GM12874 (cell line): Measurements from ENCODE around the gene SLAIN2.

Experiments
- TF ChIP-seq, protein P1 (sequence below): IDR thresholded peaks from 2 replicates; pipeline ENCODE4 v1.5.1; 2011; ENCODE audit warnings: low read depth, mild to moderate bottlenecking, control low read depth, low read length, moderate library complexity; ENCODE audit not compliant: insufficient read depth

Gene SLAIN2

DNA sequence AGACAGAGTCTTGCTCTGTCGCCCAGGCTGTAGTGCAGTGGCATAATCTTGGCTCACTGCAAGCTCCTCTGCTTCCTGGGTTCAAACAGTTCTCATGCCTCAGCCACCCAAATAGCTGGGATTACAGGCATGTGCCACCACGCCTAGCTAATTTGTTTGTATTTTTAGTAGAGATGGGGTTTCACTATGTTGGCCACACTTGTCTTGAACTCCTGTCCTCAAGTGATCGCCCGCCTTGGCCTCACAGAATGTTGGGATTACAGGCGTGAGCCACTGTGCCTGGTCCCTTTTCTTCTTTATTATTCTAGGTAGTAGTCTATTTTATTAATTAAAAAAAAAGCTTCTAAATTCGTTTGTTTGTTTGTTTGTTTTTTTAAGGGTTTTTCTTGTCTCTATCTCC is 59.1 kb downstream of the SLAIN2 start:
- TF ChIP-seq, protein P1, sequence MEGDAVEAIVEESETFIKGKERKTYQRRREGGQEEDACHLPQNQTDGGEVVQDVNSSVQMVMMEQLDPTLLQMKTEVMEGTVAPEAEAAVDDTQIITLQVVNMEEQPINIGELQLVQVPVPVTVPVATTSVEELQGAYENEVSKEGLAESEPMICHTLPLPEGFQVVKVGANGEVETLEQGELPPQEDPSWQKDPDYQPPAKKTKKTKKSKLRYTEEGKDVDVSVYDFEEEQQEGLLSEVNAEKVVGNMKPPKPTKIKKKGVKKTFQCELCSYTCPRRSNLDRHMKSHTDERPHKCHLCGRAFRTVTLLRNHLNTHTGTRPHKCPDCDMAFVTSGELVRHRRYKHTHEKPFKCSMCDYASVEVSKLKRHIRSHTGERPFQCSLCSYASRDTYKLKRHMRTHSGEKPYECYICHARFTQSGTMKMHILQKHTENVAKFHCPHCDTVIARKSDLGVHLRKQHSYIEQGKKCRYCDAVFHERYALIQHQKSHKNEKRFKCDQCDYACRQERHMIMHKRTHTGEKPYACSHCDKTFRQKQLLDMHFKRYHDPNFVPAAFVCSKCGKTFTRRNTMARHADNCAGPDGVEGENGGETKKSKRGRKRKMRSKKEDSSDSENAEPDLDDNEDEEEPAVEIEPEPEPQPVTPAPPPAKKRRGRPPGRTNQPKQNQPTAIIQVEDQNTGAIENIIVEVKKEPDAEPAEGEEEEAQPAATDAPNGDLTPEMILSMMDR, result no peak

DNA sequence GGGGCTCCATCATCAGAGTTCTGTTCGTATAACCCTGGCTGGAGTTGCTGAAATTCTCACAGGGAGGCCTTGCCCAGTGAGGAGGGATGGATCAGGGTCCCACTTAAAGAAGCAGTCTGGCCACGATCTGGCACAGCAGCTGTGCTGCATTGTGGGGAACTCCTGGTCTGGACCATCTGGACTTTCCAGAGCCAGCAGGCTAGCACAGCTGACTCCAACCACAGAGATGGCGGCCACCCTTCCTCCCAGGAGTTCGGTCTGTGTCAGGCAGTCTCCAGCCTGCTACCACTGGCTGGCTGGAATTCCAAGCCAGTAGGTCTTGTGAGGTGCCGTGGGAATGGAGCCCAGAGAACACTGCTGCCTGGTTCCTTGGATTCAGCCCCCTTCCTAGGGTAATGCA is 62.0 kb downstream of the SLAIN2 start:
- TF ChIP-seq, protein P1, result no peak

DNA sequence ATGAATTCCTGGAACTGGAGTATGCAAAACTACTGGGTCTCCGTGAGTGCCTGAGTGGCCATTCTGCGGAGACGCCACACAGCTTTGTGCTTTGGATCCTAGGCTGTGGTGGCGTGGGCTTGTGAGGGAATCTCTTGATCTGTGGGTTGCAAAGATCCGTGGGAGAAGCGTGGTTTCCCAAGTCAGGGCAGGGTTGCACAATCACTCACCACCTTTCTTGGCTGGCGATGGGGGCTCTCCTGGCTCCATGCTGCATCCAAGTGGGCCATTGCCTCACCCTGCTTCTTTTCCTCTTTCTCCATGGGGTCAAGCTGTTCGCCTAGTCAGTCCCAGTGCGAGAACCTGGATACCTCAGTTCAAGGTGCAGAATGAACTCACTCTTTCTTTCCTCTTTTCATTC is 62.5 kb downstream of the SLAIN2 start:
- TF ChIP-seq, protein P1, result no peak

DNA sequence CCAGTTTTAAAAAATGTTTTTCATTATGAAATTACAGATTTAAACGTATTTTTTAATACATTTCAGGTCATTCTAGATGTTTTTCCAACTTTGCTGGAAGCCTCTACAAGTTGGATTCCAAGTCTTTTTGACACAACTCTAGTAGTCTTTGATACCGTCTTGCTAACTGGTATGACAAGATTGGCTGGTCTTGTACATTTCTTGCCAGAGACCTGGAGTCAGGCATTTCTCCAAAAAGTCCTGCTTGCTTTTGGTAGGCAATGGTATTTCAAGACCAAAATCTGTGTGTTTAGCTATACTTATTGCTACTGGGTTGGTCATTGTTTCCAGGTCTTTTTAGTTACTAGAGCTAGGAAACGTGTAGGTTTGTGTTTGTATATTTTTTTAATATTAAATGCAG is 64.6 kb downstream of the SLAIN2 start:
- TF ChIP-seq, protein P1, result no peak

DNA sequence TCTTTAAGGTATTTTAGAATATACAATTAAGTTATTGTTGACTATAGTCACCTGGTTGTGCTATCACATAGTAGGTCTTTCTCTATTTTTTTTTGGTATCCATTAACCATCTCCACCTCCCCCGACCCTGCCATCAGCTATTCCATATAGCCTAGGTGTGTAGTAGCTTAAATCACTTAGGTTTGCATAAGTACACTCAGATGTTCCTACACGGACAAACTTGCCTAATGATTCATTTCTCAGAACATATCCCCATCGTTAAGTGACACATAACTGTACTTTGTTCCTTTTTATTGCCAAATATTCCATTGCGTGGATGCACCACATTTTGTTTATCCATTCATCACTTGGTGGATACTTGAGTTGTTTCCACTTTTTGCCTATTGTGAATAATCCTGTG is 67.9 kb downstream of the SLAIN2 start:
- TF ChIP-seq, protein P1, result no peak

DNA sequence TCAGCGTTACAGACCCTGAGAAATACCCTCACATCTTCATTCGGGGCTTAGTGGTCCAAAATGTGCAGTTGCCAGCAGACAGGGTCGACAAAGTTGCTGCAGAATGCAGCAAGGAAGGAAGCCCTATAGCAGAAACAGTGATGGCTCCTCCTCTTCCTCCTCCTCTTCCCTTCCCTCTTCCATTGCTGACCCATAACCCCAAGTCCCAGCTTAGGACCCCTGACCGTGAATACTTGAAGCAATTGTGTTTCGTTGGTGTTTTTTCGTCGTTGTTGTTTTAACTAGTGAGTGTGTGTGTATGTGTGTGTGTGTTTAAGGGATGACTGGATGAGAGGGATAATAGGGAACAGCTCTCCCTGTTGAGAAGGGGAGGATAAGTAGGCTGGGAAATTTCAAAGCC is 69.5 kb downstream of the SLAIN2 start:
- TF ChIP-seq, protein P1, result no peak

DNA sequence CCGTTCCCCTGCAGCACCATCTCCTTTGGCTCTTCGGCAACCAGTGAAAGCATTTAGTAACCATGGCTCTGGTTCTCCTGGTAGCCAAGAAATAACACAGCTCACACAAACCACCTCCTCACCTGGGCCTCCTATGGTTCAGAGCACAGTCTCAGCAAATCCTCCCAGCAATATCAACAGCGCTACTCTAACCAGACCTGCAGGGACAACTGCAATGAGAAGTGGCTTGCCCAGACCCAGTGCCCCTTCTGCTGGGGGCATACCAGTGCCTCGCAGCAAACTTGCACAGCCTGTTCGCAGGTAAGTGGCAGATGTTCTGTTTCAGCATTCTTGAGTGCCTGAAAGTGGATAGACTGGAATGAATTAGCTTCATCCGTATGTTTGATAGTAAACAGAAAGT is 78.8 kb downstream of the SLAIN2 start:
- TF ChIP-seq, protein P1, result no peak

DNA sequence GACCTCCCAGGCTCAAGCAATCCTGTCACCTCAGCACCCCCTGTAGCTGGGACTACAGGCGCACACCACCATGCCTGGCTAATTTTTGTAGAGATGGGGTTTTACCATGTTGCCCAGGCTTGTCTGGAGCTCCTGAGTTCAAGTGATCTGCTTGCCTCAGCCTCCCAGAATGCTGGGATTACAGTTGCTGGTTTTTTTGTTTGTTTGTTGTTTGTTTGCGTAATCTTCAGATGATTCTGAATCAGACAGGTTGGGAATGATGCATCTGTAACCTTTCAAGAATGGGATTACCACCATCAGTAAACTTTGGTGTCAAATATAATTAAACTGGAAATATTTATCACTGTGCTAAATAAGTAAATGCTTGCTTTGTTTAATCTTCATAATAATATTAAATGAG is 79.8 kb downstream of the SLAIN2 start:
- TF ChIP-seq, protein P1, result no peak
